ENCODE measurements around the gene FGF14. TPM values are rescaled to one million over a fixed set of nuclear protein-coding genes. Genes with fewer than 3 reads are reported as not detected.
"Not testable (repeated sequence)": the region's sequence is repeated elsewhere in the genome, so short reads cannot be mapped to it uniquely, and the experiment has no call there.

The FGF14 gene
- total RNA-seq, 1 donor from 2014 or later = 2.9 TPM

DNA sequence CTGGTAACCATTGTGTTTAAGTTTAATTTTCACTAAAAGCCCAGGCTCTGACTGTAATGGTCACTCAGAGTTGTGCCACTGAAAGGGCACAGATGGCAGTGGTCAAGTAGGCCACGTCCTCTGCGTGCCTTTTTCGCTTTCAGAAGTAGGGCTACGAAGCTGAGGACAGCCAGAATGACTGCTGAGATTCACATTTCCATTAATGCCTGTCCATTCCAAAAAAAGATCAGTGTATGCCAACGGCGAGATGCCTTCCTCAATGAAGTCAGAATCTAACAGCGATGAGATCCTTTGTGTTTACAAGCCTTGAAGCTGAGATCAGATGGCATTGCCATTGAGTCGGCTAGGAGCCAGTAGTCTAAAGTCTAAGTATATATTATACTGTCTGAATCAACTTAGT is 311.3 kb downstream of the FGF14 start:
- intact Hi-C loops (cut with micrococcal nuclease) = no loop called here
- DNase-seq = no peak
- H3K4me3 ChIP-seq = no peak overlapping the region
- no peaks in the 10 kb centered on the region for H3K9me3 ChIP-seq (replicated peaks)
- peaks cover 17% of the 10 kb centered on the region for H3K4me1 ChIP-seq
- no peaks in the 10 kb centered on the region for H3K36me3 ChIP-seq
- H3K27me3 ChIP-seq (ENCODE audit: low read depth) = no peaks in the 10 kb centered on the region
- peak overlapping the region; percentile 77 for H3K27ac ChIP-seq (replicated peaks)
- TF ChIP-seq CTCF (IDR thresholded peaks at IDR 0.05; ENCODE audit: borderline replicate concordance) = no peak

DNA sequence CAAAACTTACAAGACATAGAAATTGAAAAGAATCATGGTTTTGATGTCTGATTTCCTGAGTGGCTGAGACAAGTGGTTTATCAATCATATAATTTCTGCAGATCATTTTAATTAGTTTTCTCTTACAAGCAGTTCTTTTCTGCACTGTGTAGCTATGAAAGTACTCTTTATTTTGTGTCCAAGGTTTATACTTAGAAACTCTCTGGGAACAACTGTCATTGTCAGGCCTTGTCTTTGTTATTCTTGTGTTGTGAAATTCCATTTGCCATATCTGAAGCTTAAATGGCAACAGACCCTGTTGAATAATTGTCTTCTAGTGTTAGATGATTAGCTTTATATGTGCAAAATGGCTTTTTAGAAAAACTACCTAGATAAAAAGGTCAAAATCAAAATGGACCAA is 312.1 kb downstream of the FGF14 start:
- intact Hi-C loops (cut with micrococcal nuclease) = no loop called here
- Histone ChIP-seq H3K4me1 (peaks cover 17% of the 10 kb centered on the region), H3K27ac (replicated peaks) (peak overlapping the region; percentile 77)

DNA sequence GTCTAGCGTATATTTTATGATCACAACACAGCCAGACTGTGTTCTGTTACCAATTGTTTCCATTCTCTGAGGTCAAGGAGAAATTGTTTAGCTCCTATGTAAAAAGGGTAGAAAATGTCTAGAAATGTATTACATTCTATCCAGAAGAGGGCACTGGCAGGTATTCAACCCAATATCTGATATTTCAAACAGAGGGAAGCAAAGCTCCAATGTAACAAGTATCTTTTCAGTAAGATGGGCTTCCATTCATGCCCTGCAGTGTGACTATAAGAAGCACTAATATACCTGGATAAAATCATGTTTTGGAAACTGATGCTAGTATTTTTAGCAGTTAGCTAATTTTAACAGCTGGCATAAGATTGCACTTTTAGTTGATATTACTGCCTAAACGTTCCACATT is 312.7 kb downstream of the FGF14 start:
- Histone ChIP-seq H3K4me3 (no peak overlapping the region), H3K27ac (replicated peaks) (peak overlapping the region; percentile 77), H3K36me3 (no peaks in the 10 kb centered on the region), H3K4me1 (peaks cover 17% of the 10 kb centered on the region), H3K27me3 (ENCODE audit: low read depth) (no peaks in the 10 kb centered on the region), H3K9me3 (replicated peaks) (no peaks in the 10 kb centered on the region)
- intact Hi-C loops (cut with micrococcal nuclease) = no loop called here
- no peak for DNase-seq
- peak; percentile 35 for TF ChIP-seq CTCF (IDR thresholded peaks at IDR 0.05; ENCODE audit: borderline replicate concordance)

More for the DNA sequence above, 312.1 kb downstream of the FGF14 start:
- no peak for DNase-seq
- H3K9me3 ChIP-seq (replicated peaks) = no peaks in the 10 kb centered on the region
- H3K4me3 ChIP-seq = no peak overlapping the region
- H3K27me3 ChIP-seq (ENCODE audit: low read depth) = no peaks in the 10 kb centered on the region
- H3K36me3 ChIP-seq = no peaks in the 10 kb centered on the region
- no peak for TF ChIP-seq CTCF (IDR thresholded peaks at IDR 0.05; ENCODE audit: borderline replicate concordance)

DNA sequence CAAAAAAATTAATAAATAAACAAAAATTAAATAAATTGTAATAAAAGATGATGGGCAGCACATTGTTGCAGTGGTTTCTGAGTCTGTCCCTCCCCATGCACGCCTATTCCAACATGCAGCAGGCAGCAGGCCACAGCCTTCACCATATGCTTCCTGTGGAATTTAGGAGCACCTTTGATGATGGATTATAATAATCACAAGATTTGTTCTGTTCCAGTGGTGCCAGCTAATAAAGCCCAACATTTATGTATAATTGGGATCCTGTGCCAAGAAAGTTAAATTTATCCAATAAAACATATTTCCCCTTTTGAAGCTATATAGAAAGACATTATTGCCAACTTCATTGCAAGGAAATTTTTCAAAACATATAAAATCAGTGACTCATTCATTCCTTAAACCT is 328.6 kb downstream of the FGF14 start:
- no peak overlapping the region for H3K4me3 ChIP-seq
- TF ChIP-seq CTCF (IDR thresholded peaks at IDR 0.05; ENCODE audit: borderline replicate concordance) = no peak
- no peaks in the 10 kb centered on the region for H3K9me3 ChIP-seq (replicated peaks)
- intact Hi-C loops (cut with micrococcal nuclease) = no loop called here
- no peaks in the 10 kb centered on the region for H3K4me1 ChIP-seq
- DNase-seq = no peak
- H3K27ac ChIP-seq (replicated peaks) = no peak overlapping the region
- H3K27me3 ChIP-seq (ENCODE audit: low read depth) = no peaks in the 10 kb centered on the region
- H3K36me3 ChIP-seq = no peaks in the 10 kb centered on the region

DNA sequence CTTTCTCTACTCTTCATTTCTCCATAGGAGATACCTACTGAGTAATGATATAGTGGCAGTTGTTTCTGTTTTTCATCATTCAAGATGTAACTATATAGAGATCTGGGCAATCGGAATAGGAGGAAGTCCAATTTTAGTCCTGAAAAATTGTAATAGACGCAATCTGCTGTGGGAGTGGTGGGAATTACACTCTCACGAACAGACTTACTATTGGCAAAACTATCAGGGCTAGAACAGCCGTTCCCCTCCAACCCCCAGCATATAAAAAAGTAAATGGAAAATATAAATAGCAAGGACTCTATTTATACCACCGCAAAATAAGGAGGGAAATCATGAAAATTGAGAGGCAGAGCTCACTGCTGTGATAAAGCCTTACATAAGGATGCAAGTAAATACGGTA is 330.1 kb downstream of the FGF14 start:
- no peak for TF ChIP-seq CTCF (IDR thresholded peaks at IDR 0.05; ENCODE audit: borderline replicate concordance)
- Histone ChIP-seq H3K27ac (replicated peaks) (no peak overlapping the region), H3K4me1 (no peaks in the 10 kb centered on the region), H3K27me3 (ENCODE audit: low read depth) (no peaks in the 10 kb centered on the region), H3K4me3 (no peak overlapping the region), H3K9me3 (replicated peaks) (no peaks in the 10 kb centered on the region), H3K36me3 (no peaks in the 10 kb centered on the region)
- no peak for DNase-seq
- intact Hi-C loops (cut with micrococcal nuclease) = no loop called here

DNA sequence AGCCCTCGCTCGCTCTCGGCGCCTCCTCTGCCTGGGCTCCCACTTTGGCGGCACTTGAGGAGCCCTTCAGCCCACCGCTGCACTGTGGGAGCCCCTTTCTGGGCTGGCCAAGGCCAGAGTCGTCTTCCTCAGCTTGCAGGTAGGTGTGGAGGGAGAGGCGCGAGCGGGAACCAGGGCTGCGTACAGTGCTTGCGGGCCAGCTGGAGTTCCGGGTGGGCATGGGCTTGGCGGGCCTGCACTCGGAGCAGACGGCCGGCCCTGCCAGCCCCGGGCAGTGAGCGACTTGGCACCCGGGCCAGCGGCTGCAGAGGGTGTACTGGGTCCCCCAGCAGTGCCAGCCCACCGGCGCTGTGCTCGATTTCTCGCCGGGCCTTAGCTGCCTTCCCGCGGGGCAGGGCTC is 333.5 kb downstream of the FGF14 start:
- H3K36me3 ChIP-seq; H3K4me3 ChIP-seq; H3K9me3 ChIP-seq (replicated peaks); H3K27ac ChIP-seq (replicated peaks); H3K27me3 ChIP-seq (ENCODE audit: low read depth); H3K4me1 ChIP-seq; DNase-seq; intact Hi-C loops (cut with micrococcal nuclease): not testable (repeated sequence)
